GM19397 (cell line): Measurements from ENCODE around the gene LHFPL3.
"Not testable (repeated sequence)": the region's sequence is repeated elsewhere in the genome, so short reads cannot be mapped to it uniquely, and the experiment has no call there.

Experiments used
- ATAC-seq: cut with Tn5 transposase; IDR thresholded peaks from one replicate; pipeline ENCODE4 v1.9.1; 2021; ENCODE audit warnings: mild to moderate bottlenecking, moderate library complexity; ENCODE audit not compliant: unreplicated experiment

LHFPL3 gene

DNA sequence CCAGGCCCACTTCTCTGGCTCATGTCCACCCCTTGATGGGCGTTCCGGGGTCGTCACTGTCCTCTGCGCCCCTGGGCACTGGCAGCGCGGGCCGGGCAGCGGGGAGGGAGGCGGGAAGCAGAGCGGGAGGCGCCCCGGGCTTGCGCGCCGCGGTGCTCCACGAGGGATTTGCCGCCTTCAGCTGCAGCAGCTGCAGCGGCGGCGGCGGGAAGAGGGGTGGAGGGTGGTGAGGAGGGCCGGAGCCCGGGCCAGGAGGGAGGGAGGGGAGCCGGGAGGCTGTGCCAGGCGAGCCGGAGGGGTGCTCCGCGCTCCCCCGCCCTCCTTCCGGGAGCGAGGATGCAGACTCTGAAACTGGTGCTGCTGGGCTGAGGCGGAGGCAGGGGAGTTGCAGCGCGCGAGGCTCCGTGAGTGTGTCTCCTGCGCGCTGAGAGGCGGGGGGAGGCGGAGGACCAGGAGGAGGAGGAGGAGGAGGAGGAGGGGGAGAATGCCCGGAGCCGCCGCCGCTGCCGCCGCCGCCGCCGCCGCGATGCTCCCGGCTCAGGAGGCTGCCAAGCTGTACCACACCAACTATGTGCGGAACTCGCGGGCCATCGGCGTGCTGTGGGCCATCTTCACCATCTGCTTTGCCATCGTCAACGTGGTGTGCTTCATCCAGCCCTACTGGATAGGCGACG lies at the start of gene LHFPL3:
TSS of gene LHFPL3 (plus strand) at position 308 of the 674 bp plus-strand sequence.
- ATAC-seq = no peak

DNA sequence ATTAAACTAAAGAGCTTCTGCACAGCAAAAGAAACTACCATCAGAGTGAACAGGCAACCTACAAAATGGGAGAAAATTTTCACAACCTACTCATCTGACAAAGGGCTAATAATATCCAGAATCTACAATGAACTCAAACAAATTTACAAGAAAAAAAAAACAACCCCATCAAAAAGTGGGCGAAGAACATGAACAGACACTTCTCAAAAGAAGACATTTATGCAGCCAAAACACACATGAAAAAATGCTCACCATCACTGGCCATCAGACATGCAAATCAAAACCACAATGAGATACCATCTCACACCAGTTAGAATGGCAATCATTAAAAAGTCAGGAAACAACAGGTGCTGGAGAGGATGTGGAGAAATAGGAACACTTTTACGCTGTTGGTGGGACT lies 46.7 kb upstream of the LHFPL3 start:
- not testable (repeated sequence) for ATAC-seq

DNA sequence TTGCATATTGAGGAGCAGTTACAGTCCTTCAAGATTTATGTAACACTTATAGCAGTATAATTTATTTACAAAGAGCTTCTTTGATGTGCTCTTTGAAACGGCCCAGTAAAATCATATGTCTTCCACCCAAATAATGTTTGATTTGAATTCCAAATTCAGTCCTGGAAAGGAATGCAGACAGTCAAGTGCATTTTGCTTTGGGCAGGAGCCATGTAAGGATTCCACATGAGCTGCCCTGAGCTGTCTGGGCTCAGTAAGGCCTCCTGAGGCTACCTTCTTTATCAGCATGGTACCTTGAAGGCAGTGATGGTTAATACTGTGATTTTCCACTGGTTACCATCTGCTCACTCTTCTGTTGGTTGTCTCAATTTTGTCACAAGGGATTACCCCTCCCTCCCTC lies 41.6 kb upstream of the LHFPL3 start:
- ATAC-seq = no peak

DNA sequence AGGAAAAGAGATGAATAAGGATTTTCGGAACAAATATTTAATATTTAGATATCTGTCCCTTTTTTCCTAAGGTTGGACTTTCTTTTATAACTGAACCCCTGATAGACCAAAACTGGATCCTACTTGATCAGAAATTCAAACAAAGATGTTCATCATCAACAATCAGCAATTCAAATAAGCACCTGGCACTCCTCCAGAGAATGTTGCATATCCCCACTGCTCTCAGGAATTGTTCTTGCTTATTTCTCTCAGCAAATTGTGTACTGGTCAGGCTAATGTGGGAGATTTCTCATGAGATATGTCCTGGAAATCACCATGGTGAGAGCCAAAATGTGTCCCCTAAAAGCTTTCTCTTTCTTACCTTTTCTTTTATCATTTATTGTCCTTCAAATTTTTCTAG lies 40.3 kb upstream of the LHFPL3 start:
- ATAC-seq = no peak

DNA sequence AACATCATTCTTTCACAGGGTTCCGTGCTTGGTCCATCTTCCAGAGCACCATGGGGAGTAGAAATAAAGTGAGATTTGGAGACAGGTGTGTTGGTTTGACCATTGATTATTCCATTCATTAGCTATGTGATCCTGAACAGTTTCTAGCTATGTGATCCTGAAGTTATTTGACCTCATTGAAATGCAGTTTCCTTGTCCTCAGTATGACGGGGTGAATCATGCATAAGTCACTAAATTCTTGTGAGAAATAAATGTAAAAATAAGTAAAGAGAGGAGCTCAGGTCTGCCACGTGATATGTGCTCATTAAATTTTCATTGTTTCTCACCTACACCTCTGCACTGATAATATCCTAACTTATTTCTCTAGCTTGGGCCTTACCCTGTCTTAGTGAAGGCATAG lies 34.1 kb upstream of the LHFPL3 start:
- no peak for ATAC-seq

DNA sequence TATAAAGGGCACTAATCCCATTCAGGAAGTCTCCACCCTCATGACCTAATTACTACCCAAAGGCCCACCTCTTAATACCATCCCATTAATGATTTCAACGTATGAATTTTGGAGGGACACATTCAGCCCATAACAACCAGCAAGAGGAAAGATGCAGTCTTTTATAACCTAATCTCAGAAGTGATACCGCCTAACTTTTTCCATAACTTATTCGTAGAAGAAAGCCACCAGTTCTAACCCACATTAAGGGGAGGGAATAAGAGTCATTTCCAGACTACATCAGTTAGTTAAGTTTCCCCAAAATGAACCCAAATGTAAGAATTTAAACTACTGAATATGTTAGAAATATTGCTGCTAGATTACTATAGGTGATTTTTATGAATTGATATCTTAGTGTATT lies 32.1 kb upstream of the LHFPL3 start:
- no peak for ATAC-seq

DNA sequence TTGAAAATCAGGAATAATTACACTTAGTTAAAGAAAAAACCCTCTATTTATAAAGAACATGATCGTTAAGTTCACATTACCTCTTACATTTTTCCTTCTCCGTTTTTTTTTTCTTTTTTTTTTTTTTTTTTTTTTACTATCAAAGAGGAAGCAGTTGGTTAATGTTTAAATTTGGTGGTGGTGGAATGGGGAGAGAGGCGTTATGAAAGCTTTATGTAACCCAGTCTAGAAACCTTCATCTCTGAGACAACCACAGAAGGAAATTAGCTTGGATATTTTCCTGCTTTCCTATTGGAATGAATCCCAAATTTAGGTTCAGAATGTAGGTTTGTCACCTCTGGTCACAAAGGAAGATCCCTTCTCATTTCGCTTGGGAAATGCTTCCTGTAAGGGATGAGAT lies 31.5 kb upstream of the LHFPL3 start:
- ATAC-seq = no peak

DNA sequence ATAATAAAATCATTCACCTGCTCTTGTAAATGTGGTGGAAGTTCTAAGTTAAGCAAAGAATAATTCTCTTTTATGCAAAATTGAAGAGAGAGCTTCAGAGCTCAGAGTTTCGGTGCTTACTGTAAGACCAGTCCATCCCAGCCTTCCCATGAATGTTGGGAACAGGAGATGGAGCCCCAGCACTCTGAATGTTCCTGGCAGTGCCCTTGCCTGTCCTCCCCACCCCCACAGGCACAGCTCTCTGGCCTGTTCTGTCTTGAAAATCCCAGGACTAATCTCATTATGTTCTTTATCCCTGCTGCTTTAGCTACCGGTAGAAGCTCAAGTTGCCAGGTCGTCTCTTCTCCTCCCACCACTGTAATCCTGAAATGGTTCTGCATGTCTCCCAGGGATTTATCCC lies 29.1 kb upstream of the LHFPL3 start:
- no peak for ATAC-seq

DNA sequence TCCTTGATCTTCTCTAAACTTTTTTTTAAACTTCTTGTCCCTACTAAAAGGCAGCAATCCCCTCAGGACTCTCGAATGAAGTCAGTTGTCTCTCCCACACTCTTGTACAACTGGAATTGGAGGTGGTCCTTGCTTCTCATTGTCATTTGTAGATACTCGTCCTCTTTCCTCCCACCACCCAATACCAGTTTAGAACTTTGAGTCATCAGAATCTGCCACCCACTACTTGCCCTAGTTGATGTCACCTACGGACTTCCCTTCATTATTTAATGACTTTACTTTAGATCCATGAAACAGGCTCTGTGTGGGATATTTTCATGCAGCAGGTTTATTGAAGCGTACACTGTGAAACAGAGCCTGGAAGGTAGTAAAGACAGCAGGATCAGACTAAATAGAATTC lies 28.6 kb upstream of the LHFPL3 start:
- no peak for ATAC-seq

DNA sequence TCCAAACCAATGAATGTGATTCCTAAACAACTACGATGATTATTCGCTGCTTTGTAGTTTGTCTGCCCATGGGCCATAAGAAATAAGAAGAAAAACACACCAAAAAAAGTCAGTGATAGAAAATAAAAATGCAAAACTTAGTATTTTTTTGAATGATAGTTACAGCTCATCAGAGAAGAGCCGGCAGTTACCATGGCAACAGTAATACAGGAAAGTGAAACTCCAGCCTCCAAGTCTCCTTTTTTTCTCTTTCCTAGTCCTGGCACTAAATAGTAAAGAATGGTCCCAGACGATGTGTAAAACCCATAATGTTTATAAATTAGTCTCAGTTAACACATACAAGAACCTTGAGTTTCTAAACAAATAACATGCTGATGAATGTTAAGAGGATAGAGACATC lies 21.6 kb upstream of the LHFPL3 start:
- no peak for ATAC-seq

DNA sequence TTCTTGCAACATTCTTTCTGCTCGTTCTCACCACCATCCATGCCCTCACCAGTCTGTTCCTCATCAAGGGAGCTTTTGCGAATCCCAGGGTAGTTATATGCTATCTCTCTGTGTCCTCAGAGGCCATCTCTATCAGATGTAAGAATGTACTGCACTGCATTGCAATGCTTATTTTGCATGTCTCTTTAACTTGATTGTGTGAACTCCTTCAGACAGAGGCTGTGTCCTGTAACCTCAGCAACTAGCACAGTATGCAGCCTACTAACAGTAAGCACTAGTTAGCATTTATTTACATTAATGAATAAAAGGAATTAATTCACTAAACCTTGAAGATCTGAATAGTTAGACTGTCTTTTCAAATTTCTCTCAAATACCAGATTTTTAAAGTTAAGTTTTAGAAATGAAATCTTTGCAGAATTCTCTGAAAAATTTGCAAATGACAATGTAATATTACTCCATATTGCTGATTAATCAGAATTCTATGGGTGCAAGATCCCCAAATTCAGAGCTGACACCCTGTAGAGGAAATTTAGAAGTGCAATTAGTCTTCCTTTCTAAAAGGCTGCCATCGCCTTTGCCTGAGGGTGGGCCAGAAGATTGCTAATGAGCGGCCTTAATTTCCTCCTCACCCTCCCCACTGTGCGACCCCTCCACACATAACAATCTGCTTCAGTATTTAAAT lies 10.3 kb upstream of the LHFPL3 start:
- no peak for ATAC-seq

DNA sequence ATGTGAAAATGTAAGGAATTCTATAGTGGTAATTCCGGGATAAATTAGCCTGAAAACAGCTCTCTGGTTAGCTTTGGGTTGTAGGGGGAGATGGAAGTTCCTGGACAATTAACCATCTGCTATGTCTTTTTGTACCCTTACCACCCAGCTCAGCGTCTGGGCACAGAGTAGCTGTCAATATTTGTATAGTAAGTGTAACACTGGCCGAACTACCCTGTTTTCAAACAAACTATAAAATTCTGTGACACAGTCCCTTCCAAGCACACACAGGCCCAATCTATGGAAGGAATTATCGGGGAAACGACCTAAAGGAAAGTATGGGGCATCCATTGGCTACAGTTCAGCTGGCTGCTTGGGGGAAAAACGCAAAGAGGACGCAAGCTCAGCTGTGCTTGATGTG lies 869 bp upstream of the LHFPL3 start:
- no peak for ATAC-seq

DNA sequence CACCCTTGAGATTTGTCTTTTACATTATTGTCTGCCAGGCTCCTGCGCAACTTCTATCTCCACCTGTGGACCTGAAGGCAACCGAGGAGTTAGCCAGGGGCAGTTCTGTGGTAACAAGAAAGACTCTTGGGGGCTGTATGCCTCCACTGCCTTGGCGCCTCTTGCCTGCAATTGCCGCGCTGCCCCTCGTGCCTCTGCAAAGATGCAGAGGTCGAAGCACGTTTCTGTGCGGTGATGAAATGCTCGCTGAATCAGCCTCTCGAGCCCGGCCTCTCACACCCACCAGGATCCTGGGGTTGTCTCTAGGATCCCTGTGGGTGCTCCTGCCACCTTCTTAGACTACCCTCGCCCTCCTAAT lies 486 bp upstream of the LHFPL3 start:
- ATAC-seq = no peak

DNA sequence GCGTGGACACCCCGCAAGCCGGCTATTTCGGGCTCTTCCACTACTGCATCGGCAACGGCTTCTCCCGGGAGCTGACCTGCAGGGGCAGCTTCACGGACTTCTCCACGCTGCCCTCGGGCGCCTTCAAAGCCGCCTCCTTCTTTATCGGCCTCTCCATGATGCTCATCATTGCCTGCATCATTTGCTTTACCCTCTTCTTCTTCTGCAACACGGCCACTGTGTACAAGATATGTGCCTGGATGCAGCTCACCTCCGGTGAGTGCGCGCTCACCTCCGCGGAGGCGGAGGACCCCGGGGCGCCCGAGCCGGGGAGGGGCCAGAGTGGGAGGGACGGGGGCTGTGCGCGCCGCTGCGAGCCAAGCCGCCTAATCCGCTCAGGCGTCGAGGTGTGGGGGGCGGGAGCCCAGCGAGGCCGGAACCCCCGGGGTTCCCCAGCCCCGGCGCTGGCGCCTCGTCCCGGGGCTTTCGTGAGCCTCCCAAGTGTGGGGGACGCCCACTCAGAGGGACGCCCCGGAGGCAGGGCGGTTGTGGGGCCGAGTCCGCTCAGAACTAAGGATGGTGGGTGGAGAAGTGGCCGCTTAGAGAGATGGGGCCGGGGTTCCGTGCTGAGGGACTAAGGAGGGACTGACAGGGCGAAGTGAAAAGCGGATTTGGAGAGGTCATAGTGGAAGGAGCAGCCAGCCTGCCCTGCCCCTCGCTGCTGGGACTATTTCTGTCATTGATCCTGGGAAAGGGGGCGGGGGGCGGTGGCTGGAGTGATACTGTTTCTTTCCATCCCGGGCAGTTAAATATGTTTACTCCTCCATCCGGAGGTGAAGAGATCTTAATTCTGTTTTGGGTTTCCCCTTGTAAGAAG lies 795 bp downstream of the LHFPL3 start:
- no peak for ATAC-seq

DNA sequence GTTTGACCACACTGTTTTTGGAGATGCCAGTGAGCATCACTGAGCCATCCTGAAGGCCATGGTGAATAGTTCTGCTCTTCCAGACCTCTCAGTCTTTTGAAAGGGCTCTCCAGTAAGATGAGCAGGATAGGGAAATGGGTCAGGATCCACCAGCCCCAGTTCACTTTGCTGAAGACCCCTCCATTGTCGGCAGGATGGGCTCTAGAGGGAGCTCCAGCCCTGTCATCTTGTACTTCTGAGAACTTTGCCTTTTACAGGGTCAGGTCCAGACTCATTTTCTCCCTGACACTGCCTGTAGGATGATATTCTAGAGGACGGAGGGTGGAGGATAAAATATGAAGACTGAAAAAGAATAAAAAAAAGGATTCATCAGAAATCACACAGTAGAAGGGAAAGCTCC lies 13.1 kb downstream of the LHFPL3 start:
- ATAC-seq = no peak

DNA sequence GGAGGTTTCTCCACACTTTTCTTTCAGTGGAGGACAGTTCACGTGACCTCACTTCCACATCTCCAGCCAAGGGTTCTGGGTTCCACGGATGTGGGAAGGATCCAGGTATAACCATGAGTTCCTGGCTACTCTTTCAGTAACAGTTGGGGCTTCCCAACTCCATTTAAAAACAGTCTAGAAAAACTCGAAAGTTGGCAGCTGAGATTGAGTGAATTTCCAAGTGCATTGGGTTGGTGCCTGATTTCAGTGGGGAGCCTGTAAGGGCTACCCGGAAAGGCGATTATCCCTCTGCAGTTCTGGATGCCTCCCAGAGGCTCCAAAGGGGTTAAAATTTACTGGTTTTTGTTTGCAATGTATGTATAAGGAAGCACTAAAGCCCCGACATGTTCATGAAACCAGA lies 24.3 kb downstream of the LHFPL3 start:
- no peak for ATAC-seq

DNA sequence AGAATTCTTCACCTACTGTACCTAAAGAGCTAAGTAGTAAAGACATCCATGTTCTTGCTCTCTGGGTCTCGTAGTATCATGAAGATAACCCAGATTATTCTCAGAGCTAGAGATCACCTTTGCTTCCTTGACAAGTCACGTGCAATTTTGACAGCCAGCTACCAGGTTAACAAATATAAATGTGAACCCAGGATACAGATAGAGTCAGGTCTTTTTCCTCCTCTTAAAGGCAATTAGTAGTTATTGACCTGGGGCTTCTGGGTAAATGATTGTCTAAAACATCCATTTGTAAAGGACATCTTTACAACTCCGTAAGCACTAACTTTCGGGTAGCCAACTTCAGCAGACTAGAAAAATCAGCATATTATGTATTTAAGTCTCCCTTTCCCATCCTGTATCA lies 28.8 kb downstream of the LHFPL3 start:
- ATAC-seq = no peak

DNA sequence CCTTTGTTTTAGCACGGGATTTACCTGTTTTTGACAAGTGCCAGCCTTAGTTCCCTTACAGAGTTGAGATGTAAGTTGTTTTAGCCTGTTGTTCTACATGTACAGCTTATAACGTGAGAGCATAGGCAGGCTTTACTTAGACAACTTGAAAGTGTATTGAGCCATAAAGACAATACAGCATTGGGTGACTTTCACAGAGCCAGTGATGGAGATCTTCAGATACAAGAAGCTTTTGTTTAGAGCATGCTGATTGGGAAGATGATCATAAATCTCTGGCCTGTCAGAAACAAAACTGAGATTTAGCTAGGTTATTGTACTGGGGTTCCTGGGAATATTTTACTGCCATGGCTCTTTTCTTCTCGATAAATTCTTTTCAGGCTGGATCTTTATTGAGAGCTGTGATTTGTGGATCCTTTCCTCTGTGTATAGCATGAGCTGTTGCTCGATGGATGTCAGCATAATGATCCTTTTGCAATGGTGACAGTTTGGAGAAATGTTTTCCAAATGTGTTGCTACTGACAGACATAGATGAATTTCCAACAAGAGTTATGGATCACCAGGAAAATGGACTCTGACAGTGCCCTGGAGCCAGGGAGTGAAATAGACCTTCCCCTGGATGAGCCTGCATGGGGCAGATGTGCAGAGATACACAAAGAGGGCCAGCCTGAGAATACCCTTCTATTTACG lies 30.2 kb downstream of the LHFPL3 start:
- ATAC-seq = no peak

DNA sequence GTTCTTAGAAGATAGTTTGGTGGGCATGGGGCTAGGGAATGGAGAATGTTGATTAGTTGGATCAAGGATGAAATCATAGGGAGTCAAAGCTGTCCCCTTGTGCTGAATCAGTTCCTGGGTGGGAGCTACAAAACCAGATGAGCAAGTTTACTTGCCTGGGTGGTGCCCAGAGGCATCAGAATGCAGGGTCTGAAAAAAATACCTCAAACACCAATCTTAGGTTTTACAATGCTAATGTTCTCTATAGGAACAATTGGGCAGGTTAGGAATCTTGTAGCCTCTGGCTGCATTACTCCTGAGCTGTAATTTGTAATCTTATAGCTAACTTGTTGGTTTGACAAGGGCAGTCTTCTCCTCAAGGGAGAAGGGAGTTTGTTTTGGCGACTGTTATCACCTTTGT lies 34.4 kb downstream of the LHFPL3 start:
- ATAC-seq = no peak

DNA sequence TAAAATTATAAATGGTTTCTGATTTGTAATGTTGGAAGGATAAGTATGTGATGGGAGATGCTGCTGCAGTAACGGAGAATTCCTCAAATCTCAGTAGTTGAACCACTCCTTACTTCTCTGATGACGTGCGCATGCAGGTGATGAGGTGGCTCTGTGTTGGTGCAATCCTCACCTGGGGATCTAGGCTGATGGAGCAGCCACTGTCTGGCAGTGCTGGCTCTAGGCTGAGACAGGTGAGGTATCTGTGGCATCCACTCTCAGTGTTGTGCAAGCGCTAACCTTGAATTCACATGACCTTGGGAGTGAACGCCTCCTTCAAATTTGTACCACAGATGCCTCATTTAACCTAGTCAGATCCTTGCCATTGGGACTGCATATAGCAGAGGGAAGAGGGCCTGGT lies 35.0 kb downstream of the LHFPL3 start:
- ATAC-seq = no peak

DNA sequence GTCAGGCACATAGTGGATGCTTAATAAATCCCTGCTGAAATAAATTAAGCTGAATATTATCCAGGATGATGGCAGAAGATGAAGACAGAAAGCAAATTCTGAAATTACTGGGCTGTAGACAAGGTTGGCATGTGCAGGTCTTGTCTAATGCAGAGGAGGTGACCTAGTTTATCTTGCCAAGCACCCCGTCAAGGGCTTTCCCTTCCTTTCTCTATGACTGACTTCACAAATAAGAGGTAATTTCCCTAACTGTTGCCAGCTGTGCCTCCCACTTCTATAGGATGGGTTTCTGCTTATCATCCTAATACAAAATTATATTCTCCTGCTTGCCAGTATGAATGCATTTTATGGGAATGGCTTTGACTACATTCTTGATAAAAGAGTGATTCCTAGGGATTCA lies 38.0 kb downstream of the LHFPL3 start:
- no peak for ATAC-seq

DNA sequence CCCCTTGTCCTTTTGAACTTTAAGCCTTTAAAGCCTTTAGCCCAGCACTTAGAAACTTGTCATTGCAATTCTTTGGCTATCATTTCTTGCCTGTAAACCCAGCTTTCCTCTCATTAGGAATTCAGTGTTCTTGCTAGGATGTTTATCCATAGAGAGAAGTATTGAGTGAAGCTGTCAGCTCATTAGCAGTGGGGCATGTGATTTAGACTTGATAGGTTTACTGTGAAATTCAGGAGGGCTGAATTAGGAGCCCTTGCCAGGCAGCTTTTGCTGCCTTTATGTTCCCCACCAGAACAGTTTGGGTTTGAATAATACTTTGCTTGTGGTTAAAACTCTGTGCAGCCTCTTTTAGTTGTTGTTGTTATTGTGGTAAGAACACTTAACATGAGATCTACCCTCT lies 39.5 kb downstream of the LHFPL3 start:
- no peak for ATAC-seq
